ENCODE measurements around the gene NACC1.

DNA sequence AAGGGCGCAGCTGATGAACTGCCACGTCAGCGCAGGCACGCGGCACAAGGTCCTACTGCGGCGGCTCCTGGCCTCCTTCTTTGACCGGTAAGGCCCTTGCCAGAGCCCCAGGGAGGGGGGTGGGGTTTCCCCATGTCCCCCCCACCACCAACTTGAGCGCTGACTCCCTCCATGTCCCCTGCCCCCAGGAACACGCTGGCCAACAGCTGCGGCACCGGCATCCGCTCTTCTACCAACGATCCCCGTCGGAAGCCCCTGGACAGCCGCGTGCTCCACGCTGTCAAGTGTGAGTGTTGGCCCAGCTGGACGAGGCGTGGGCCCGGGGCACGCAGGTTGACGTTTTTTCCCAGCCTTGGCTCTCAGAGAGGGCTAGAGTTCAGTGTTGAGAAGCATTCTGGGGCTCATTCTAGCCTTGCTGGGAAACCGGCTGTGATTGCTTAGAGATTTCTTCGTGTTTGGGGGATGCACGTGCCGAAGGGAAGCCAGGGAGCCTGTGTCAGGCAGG is 19.3 kb downstream of the NACC1 start:
- TF ChIP-seq, protein P1, sequence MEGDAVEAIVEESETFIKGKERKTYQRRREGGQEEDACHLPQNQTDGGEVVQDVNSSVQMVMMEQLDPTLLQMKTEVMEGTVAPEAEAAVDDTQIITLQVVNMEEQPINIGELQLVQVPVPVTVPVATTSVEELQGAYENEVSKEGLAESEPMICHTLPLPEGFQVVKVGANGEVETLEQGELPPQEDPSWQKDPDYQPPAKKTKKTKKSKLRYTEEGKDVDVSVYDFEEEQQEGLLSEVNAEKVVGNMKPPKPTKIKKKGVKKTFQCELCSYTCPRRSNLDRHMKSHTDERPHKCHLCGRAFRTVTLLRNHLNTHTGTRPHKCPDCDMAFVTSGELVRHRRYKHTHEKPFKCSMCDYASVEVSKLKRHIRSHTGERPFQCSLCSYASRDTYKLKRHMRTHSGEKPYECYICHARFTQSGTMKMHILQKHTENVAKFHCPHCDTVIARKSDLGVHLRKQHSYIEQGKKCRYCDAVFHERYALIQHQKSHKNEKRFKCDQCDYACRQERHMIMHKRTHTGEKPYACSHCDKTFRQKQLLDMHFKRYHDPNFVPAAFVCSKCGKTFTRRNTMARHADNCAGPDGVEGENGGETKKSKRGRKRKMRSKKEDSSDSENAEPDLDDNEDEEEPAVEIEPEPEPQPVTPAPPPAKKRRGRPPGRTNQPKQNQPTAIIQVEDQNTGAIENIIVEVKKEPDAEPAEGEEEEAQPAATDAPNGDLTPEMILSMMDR (conservative IDR thresholded peaks at IDR 0.05): no peak
- TF ChIP-seq EZH2 (IDR thresholded peaks at IDR 0.05; ENCODE audit: low read depth): no peak
